DOHH2 (cell line): ENCODE measurements around the gene OLFML2A.

Experiments used
- CTCF ChIP-seq: fragments of 200-600 bp; sonication (generic); IDR thresholded peaks from one replicate; pipeline ENCODE4 v1.5.1; 2014; ENCODE audit warnings: antibody characterized with exemption, mild to moderate bottlenecking, low read depth, low read length; ENCODE audit not compliant: poor library complexity, severe bottlenecking
- EZH2phosphoT487 ChIP-seq: fragments of 200-600 bp; sonication (generic); IDR thresholded peaks from 2 replicates; pipeline ENCODE4 v1.6.1; 2017; ENCODE audit warnings: borderline replicate concordance, mild to moderate bottlenecking, antibody characterized with exemption, low read length, moderate library complexity, mixed read lengths

- no peak for TF ChIP-seq EZH2phosphoT487
- no peak for TF ChIP-seq CTCF
Observed at GRCh38 chr9:124767821-124768220, 9.1 kb upstream of the OLFML2A start.
